Upper lobe of left lung (tissue), 6 donors: ENCODE data around the gene ZNF575. TPM values are rescaled to one million over a fixed set of nuclear protein-coding genes. Genes with fewer than 3 reads are reported as not detected.
"Not testable (repeated sequence)": the region's sequence is repeated elsewhere in the genome, so short reads cannot be mapped to it uniquely, and the experiment has no call there.

Experiments used
- ATAC-seq, 2 donors: fragments of 200-7000 bp; cut with Tn5 transposase; one replicate each; pipeline ENCODE4 v1.9.1; 2022; ENCODE audit warnings: mild to moderate bottlenecking in 2 of 2, moderate library complexity in 2 of 2; ENCODE audit not compliant: low FRiP score in 2 of 2
- DNase-seq, 2 donors: peaks; one replicate each; pipeline ENCODE4 v3.0.0-alpha.2; 2019 to 2020
- H3K27ac ChIP-seq, 4 donors: fragments of 200-600 bp; sonication (generic); one replicate each; pipeline ENCODE4 v1.5.1; 2016 to 2019
- H3K27me3 ChIP-seq, 4 donors: fragments of 200-600 bp; sonication (generic); one replicate each; pipeline ENCODE4 v1.5.1; 2017 to 2019
- H3K36me3 ChIP-seq, 4 donors: fragments of 200-600 bp; sonication (generic); one replicate each; pipeline ENCODE4 v1.5.1; 2016 to 2019
- H3K4me1 ChIP-seq, 4 donors: fragments of 200-600 bp; sonication (generic); one replicate each; pipeline ENCODE4 v1.5.1; 2018 to 2019
- H3K4me3 ChIP-seq, 4 donors: fragments of 200-600 bp; sonication (generic); one replicate each; pipeline ENCODE4 v1.5.1; 2017 to 2019; ENCODE audit warnings: mild to moderate bottlenecking in 2 of 4, moderate library complexity in 1 of 4
- H3K9me3 ChIP-seq, 4 donors: fragments of 200-600 bp; sonication (generic); one replicate each; pipeline ENCODE4 v1.5.1; 2018 to 2019
- EP300 ChIP-seq, 4 donors: sonication (generic); formaldehyde crosslinking; IDR thresholded peaks; one replicate each; pipeline ENCODE4 v1.5.1; 2017; ENCODE audit warnings: antibody characterized with exemption in 4 of 4, control low read depth in 2 of 4
- POLR2A ChIP-seq, 4 donors: fragments of 450-650 bp; IDR thresholded peaks; one replicate each; pipeline ENCODE4 v1.5.1; 2016 to 2017; ENCODE audit warnings: antibody characterized with exemption in 4 of 4, mild to moderate bottlenecking in 2 of 4
- POLR2AphosphoS5 ChIP-seq, 2 donors: sonication (generic); formaldehyde crosslinking; IDR thresholded peaks; one replicate each; pipeline ENCODE4 v1.5.1; 2017; ENCODE audit warnings: antibody characterized with exemption in 2 of 2
- WGBS, 2 donors: methylation state at CpG; one replicate each; pipeline ENCODE4 v1.1.5; 2017 to 2018; 5-methylcytosine and 5-hydroxymethylcytosine counted together
- total RNA-seq, 6 donors: library from RNA; depleted of rRNA in 4 of 6; stranded (reverse); fragments of >200 nt in 4 of 6; gene quantifications; one replicate each; pipeline versions ENCODE4 v1.1.0 to v1.2.1, GENCODE V29; 2016 to 2021
- TF ChIP-seq, protein P1 (sequence below), 6 experiments: fragments of 450-650 bp in 4 of 6; fragments of 200-600 bp in 2 of 6; sonication (generic) in 2 of 6; IDR thresholded peaks; one replicate each; pipeline ENCODE4 v1.5.1; 2016 to 2019; ENCODE audit warnings: antibody characterized with exemption in 6 of 6
- donor health status: DM: no; HTN: no; CAD: no; lungs with moderate emphysema.
- donor health status: DM: no; HTN: yes; CAD: no; lungs with severe emphysema.

ZNF575 gene
- total RNA-seq, 6 donors from 2014 or later: 0.76 to 4.4 (median 2.7) TPM; not detected in 1

DNA sequence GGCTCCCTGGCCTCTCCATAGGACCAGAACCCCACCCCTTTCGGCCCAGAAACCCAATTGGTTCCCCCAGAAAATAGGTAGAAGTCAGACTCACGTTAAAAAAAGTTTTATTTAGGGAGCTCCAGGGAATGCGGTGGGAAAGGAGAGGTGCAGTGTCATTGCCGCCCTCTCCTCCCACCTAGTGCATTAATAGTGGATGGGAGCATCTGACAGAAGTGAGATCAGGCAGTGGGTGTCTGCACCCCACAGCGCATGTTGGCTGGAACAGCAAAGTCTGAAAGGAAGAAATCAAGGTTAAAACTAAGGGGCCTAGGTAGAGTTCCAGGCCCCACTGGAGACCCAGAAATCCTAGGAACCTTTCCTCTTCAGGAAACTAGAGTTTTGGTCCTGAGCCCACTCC, 26.4 kb upstream of the ZNF575 start:
- H3K9me3 ChIP-seq: no peaks in the 10 kb centered on the region
- no peak for ATAC-seq
- no peak overlapping the region for H3K27ac ChIP-seq
- no peak for DNase-seq
- peaks cover 8 to 21% (median 14%) of the 10 kb centered on the region in 4 donors for H3K4me1 ChIP-seq
- H3K27me3 ChIP-seq: no peaks in the 10 kb centered on the region
- no peak overlapping the region for H3K4me3 ChIP-seq
- WGBS, 2 donors: 91 to 95% methylated on average over 5 of the region's 5 CpGs
- TF ChIP-seq POLR2A (IDR thresholded peaks at IDR 0.05) (no peak), POLR2AphosphoS5 (IDR thresholded peaks at IDR 0.05) (no peak), EP300 (IDR thresholded peaks at IDR 0.05) (no peak)
- TF ChIP-seq, protein P1, sequence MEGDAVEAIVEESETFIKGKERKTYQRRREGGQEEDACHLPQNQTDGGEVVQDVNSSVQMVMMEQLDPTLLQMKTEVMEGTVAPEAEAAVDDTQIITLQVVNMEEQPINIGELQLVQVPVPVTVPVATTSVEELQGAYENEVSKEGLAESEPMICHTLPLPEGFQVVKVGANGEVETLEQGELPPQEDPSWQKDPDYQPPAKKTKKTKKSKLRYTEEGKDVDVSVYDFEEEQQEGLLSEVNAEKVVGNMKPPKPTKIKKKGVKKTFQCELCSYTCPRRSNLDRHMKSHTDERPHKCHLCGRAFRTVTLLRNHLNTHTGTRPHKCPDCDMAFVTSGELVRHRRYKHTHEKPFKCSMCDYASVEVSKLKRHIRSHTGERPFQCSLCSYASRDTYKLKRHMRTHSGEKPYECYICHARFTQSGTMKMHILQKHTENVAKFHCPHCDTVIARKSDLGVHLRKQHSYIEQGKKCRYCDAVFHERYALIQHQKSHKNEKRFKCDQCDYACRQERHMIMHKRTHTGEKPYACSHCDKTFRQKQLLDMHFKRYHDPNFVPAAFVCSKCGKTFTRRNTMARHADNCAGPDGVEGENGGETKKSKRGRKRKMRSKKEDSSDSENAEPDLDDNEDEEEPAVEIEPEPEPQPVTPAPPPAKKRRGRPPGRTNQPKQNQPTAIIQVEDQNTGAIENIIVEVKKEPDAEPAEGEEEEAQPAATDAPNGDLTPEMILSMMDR (IDR thresholded peaks at IDR 0.05): no peak
- H3K36me3 ChIP-seq: peaks cover 0 to 44% (median 20%) of the 10 kb centered on the region in 4 donors

DNA sequence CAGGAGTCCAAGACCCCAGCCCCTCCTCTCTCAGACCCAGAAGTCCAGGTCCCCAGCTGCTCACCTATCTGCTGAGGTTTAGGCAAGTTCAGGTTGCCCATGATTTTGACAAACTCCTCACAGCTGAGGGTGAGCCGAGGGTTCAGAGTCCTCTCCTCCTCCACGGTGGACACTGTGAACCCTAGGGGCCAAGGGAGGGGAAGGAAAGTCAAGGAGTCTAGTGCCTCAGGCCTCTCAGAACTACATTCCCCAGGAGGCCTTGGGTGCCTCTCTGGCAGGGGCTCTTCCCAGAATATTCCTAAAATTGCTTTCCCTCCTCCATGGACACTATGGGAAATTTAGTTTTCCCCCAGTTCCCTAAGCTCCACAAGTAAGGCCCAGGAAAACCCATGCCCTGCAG, 25.1 kb upstream of the ZNF575 start:
- Histone ChIP-seq H3K4me1 (peaks cover 8 to 29% (median 19%) of the 10 kb centered on the region in 4 donors), H3K27ac (no peak overlapping the region), H3K4me3 (no peak overlapping the region), H3K36me3 (peaks cover 0 to 44% (median 20%) of the 10 kb centered on the region in 4 donors), H3K27me3 (no peaks in the 10 kb centered on the region), H3K9me3 (no peaks in the 10 kb centered on the region)
- 96% methylated on average over 2 of the region's 2 CpGs; no CpG with 5 or more reads in 1 of the 2 donors for WGBS, 2 donors
- ATAC-seq (no peak), DNase-seq (no peak)
- no peak for TF ChIP-seq POLR2AphosphoS5 (IDR thresholded peaks at IDR 0.05)
- no peak for TF ChIP-seq POLR2A (IDR thresholded peaks at IDR 0.05)
- no peak for TF ChIP-seq EP300 (IDR thresholded peaks at IDR 0.05)
- TF ChIP-seq, protein P1 (IDR thresholded peaks at IDR 0.05): no peak

DNA sequence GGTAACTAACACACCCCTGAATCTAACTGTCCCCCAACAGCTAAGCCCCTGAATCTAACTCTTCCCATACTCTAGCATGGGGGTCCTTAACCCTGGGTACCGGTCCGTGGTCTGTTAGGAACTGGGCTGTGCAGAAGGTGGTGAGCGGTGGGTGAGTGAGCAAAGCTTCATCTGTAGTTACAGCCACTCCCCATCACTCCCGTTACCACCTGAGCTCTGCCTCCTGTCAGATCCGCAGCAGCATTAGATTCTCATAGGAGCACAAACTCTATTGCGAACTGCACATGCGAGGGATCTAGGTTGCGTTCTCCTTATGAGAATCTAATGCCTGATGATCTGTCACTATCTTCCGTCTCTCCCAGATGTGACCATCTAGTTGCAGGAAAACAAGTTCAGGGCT, 22.3 kb upstream of the ZNF575 start:
- no peaks in the 10 kb centered on the region for H3K9me3 ChIP-seq
- no peak overlapping the region for H3K27ac ChIP-seq
- ATAC-seq: no peak
- 98 to 99% methylated on average over 9 of the region's 9 CpGs for WGBS, 2 donors
- no peak for DNase-seq
- peaks cover 0 to 12% (median 9%) of the 10 kb centered on the region in 4 donors for H3K4me1 ChIP-seq
- TF ChIP-seq, protein P1 (IDR thresholded peaks at IDR 0.05): no peak
- no peak for TF ChIP-seq EP300 (IDR thresholded peaks at IDR 0.05)
- H3K27me3 ChIP-seq: no peaks in the 10 kb centered on the region
- peaks cover 0 to 44% (median 20%) of the 10 kb centered on the region in 4 donors for H3K36me3 ChIP-seq
- no peak overlapping the region for H3K4me3 ChIP-seq

DNA sequence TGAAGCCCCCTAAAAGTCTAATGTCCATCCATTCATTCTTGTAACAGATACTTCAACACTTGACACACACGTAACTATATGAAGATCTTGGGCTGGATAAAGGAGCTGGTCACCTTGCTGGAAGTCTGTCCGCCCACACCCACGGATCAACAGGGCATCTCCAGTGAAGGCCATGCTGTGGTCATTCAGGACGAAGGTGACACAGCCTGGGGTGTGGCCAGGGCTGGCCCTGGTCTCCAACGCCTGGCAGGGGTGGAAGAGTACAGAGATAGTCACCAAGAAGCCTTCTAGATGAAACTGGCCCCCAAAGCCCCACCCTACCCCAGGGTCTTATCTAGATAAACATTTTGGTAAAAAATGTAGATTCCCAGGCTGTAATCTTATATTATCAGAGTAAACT, 21.7 kb upstream of the ZNF575 start:
- peaks cover 0 to 12% (median 9%) of the 10 kb centered on the region in 4 donors for H3K4me1 ChIP-seq
- no peak overlapping the region for H3K4me3 ChIP-seq
- no peak for DNase-seq
- no peaks in the 10 kb centered on the region for H3K9me3 ChIP-seq
- no peak for ATAC-seq
- TF ChIP-seq POLR2A (IDR thresholded peaks at IDR 0.05) (no peak), POLR2AphosphoS5 (IDR thresholded peaks at IDR 0.05) (no peak), EP300 (IDR thresholded peaks at IDR 0.05) (no peak)
- TF ChIP-seq, protein P1 (IDR thresholded peaks at IDR 0.05): no peak
- peaks cover 0 to 41% (median 20%) of the 10 kb centered on the region in 4 donors for H3K36me3 ChIP-seq
- WGBS, 2 donors: 96 to 98% methylated on average over 5 of the region's 5 CpGs
- no peaks in the 10 kb centered on the region for H3K27me3 ChIP-seq
- no peak overlapping the region for H3K27ac ChIP-seq

DNA sequence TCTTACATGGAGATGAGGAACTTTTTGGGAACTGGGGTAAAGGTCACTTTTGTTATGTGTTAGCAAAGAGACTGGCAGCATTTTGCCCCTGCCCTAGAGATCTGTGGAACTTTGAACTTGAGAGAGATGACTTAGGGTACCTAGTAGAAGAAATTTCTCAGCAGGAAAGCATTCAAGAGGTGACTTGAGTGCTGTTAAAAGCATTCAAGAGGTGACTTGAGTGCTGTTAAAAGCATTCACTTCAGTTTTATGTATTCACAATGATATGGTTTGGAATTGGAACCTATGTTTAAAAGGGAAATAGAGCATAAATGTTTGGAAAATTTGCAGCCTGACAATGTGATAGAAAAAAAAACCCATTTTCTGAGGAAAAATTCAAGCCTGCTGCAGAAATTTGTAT, 20.6 kb upstream of the ZNF575 start:
- DNase-seq, ATAC-seq, H3K4me3 ChIP-seq, H3K9me3 ChIP-seq, H3K27ac ChIP-seq, H3K27me3 ChIP-seq: not testable (repeated sequence)
- peaks cover 0 to 12% (median 9%) of the 10 kb centered on the region in 4 donors for H3K4me1 ChIP-seq
- peaks cover 0 to 38% (median 20%) of the 10 kb centered on the region in 4 donors for H3K36me3 ChIP-seq
